Measurements from ENCODE around the gene OR13H1.

GRCh38 chrX:131558562-131558961, 14.7 kb downstream of the OR13H1 start:
- TF ChIP-seq CTCF (conservative IDR thresholded peaks at IDR 0.05; ENCODE audit: low read length) (no peak), EZH2phosphoT487 (IDR thresholded peaks at IDR 0.05; ENCODE audit: borderline replicate concordance, low read depth, low read length) (no peak)
